Measurements from ENCODE around the gene REPS2. TPM values are rescaled to one million over a fixed set of nuclear protein-coding genes. Genes with fewer than 3 reads are reported as not detected.

REPS2 gene
- total and polyA plus RNA-seq, 2 experiments from 2014 or later: 1.2 to 4.4 TPM

DNA sequence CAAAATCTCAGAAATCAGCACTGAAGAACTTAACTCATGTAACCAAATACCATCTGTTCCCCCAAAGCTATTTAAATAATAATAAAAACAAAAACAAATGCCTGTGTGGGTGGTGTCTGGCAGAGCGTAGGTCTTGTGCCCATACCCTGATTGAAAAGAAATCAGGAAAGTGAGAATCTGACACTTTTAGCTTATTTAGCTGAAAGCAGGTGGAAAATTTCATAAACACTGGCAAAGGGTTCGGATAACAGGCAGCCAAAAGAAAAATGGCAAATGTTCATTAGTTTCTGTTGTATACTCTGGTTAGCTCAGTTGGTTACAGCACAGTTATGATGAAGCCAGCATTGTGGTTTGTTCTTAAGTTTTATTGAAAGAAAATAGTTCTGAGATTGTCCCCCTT lies 48.3 kb downstream of the REPS2 start (continued):
- no peak for TF ChIP-seq ZNF462 (CRISPR knock-in tag; IDR thresholded peaks at IDR 0.05)
- TF ChIP-seq, protein P1, sequence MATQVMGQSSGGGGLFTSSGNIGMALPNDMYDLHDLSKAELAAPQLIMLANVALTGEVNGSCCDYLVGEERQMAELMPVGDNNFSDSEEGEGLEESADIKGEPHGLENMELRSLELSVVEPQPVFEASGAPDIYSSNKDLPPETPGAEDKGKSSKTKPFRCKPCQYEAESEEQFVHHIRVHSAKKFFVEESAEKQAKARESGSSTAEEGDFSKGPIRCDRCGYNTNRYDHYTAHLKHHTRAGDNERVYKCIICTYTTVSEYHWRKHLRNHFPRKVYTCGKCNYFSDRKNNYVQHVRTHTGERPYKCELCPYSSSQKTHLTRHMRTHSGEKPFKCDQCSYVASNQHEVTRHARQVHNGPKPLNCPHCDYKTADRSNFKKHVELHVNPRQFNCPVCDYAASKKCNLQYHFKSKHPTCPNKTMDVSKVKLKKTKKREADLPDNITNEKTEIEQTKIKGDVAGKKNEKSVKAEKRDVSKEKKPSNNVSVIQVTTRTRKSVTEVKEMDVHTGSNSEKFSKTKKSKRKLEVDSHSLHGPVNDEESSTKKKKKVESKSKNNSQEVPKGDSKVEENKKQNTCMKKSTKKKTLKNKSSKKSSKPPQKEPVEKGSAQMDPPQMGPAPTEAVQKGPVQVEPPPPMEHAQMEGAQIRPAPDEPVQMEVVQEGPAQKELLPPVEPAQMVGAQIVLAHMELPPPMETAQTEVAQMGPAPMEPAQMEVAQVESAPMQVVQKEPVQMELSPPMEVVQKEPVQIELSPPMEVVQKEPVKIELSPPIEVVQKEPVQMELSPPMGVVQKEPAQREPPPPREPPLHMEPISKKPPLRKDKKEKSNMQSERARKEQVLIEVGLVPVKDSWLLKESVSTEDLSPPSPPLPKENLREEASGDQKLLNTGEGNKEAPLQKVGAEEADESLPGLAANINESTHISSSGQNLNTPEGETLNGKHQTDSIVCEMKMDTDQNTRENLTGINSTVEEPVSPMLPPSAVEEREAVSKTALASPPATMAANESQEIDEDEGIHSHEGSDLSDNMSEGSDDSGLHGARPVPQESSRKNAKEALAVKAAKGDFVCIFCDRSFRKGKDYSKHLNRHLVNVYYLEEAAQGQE (IDR thresholded peaks at IDR 0.05; ENCODE audit: unreplicated experiment): no peak
- TF ChIP-seq CREB1 (CRISPR knock-in tag; IDR thresholded peaks at IDR 0.05; ENCODE audit: low read depth): no peak
- TF ChIP-seq CTCF (conservative IDR thresholded peaks at IDR 0.05; ENCODE audit: low read depth in 2 of 2): no peak
- no peak for TF ChIP-seq NANOG (IDR thresholded peaks at IDR 0.05; ENCODE audit: borderline replicate concordance)
- TF ChIP-seq ZNF331 (CRISPR knock-in tag; IDR thresholded peaks at IDR 0.05; ENCODE audit: low read depth): no peak
- TF ChIP-seq EZH2 (IDR thresholded peaks at IDR 0.05; ENCODE audit: low read depth, unreplicated experiment): no peak
- no peak for TF ChIP-seq EZH2phosphoT487 (IDR thresholded peaks at IDR 0.05; ENCODE audit: unreplicated experiment)
- TF ChIP-seq POLR2AphosphoS5 (IDR thresholded peaks at IDR 0.05; ENCODE audit: low read depth): no peak
- TF ChIP-seq JUNB (IDR thresholded peaks at IDR 0.05; ENCODE audit: unreplicated experiment): no peak
- TF ChIP-seq ZNF114 (CRISPR knock-in tag; IDR thresholded peaks at IDR 0.05): no peak

Measured in GM23338 (cell line).